Endothelial cell of umbilical vein (primary cell): ENCODE measurements around the gene HACE1. TPM values are rescaled to one million over a fixed set of nuclear protein-coding genes. Genes with fewer than 3 reads are reported as not detected.

Experiments used
- BruUV-seq: library from RNA; stranded (reverse); fragments of 400-500 nt; replicated peaks from 2 replicates; lab custom pipeline; 2021; lab: Mats Ljungman, UMichigan
- CTCF ChIA-PET: fragments of 300-600, 350-600 bp; sonication (Branson Sonifier 250); formaldehyde crosslinking; loops from one replicate; lab custom pipeline; 2021; ENCODE audit warnings: antibody characterized with exemption, inconsistent platforms; lab: Charles Lee
- POLR2A ChIA-PET: fragments of 300-600, 350-600 bp; sonication (Branson Sonifier 250); formaldehyde crosslinking; loops from one replicate; lab custom pipeline; 2021; ENCODE audit warnings: antibody characterized with exemption, inconsistent platforms; lab: Charles Lee
- DNase-seq: peaks from one replicate; pipeline ENCODE4 v3.0.0-alpha.2; 2011; ENCODE audit warnings: low read depth, low spot score
- FAIRE-seq: peaks from 2 replicates; lab custom pipeline; 2011; peaks lifted over from hg19 to GRCh38; lab: Jason Lieb, UNC
- H2AFZ ChIP-seq: 2 replicates; pipeline ENCODE4 v1.6.0; 2012; ENCODE audit warnings: low read depth, low read length, control low read depth, inconsistent platforms
- H3K27ac ChIP-seq: 2 replicates; pipeline ENCODE4 v1.5.1; 2011; ENCODE audit warnings: low read depth, mild to moderate bottlenecking, control low read depth, low read length, moderate library complexity; ENCODE audit not compliant: insufficient read depth
- H3K27me3 ChIP-seq, 2 experiments: 2 replicates each; pipeline versions ENCODE4 v1.6.0 to v1.6.1; 2011; ENCODE audit warnings: low read length in 2 of 2, mixed read lengths in 1 of 2; ENCODE audit not compliant: control insufficient read depth in 2 of 2, insufficient read depth in 2 of 2
- H3K36me3 ChIP-seq, 2 experiments: 2 replicates in 1 of 2; 3 replicates in 1 of 2; pipeline ENCODE4 v1.5.1; 2011; ENCODE audit warnings: low read length in 2 of 2, mild to moderate bottlenecking in 1 of 2, moderate library complexity in 1 of 2; ENCODE audit not compliant: control insufficient read depth in 2 of 2, insufficient read depth in 2 of 2; ENCODE audit errors: extremely low read depth in 1 of 2
- H3K4me1 ChIP-seq: 3 replicates; pipeline ENCODE4 v1.5.1; 2011; ENCODE audit warnings: mild to moderate bottlenecking, low read length; ENCODE audit not compliant: control insufficient read depth, insufficient read depth; ENCODE audit errors: extremely low read depth
- H3K4me2 ChIP-seq: 2 replicates; pipeline ENCODE4 v1.6.1; 2011; ENCODE audit warnings: low read length, control low read depth, mixed read lengths; ENCODE audit not compliant: insufficient read depth
- H3K4me3 ChIP-seq, 3 experiments: fragments of 200-600 bp in 1 of 3; sonication (generic), shearing (Covaris generic) in 1 of 3; replicated peaks in 1 of 3; 2 replicates each; pipeline ENCODE4 v1.5.1; 2011 to 2016; ENCODE audit warnings: control low read depth in 3 of 3, low read length in 3 of 3, mild to moderate bottlenecking in 2 of 3, inconsistent platforms in 1 of 3, low read depth in 1 of 3, moderate library complexity in 1 of 3; ENCODE audit not compliant: insufficient read depth in 1 of 3
- H3K79me2 ChIP-seq: 2 replicates; pipeline ENCODE4 v1.6.0; 2012; ENCODE audit warnings: low read length, inconsistent platforms; ENCODE audit not compliant: control insufficient read depth, insufficient read depth
- H3K9ac ChIP-seq: replicated peaks from 2 replicates; pipeline ENCODE3; 2011; ENCODE audit warnings: low read length, control low read depth; ENCODE audit not compliant: insufficient read depth; ENCODE audit errors: extremely low read depth
- H3K9me1 ChIP-seq: replicated peaks from 3 replicates; pipeline ENCODE4 v1.6.0; 2011; ENCODE audit warnings: mild to moderate bottlenecking, low read length; ENCODE audit not compliant: control insufficient read depth, insufficient read depth; ENCODE audit errors: extremely low read depth
- H3K9me3 ChIP-seq: replicated peaks from 2 replicates; pipeline ENCODE4 v1.5.1; 2012; ENCODE audit warnings: low read length, inconsistent platforms; ENCODE audit not compliant: control insufficient read depth, insufficient read depth
- H4K20me1 ChIP-seq: replicated peaks from 2 replicates; pipeline ENCODE3; 2011; ENCODE audit warnings: mild to moderate bottlenecking, low read length; ENCODE audit not compliant: control insufficient read depth, insufficient read depth; ENCODE audit errors: extremely low read depth
- CTCF ChIP-seq, 2 donors: IDR thresholded peaks; 1 replicate in 1 of 2; 2 replicates in 1 of 2; pipeline ENCODE4 v1.5.1; 2011; ENCODE audit warnings: low read length in 2 of 2, mild to moderate bottlenecking in 2 of 2, moderate library complexity in 2 of 2, control low read depth in 1 of 2, inconsistent platforms in 1 of 2, low read depth in 1 of 2; ENCODE audit not compliant: insufficient read depth in 1 of 2; ENCODE audit errors: extremely low read depth in 1 of 2
- EZH2 ChIP-seq: IDR thresholded peaks from 2 replicates; pipeline ENCODE4 v1.6.1; 2012; ENCODE audit warnings: borderline replicate concordance, low read depth, mild to moderate bottlenecking, moderate library complexity, low read length, inconsistent platforms; ENCODE audit not compliant: severe bottlenecking
- FOS ChIP-seq: IDR thresholded peaks from 2 replicates; pipeline ENCODE4 v1.6.1; 2011; ENCODE audit warnings: mild to moderate bottlenecking, low read length, moderate library complexity, borderline replicate concordance; ENCODE audit not compliant: insufficient read depth
- GATA2 ChIP-seq: IDR thresholded peaks from 2 replicates; pipeline ENCODE4 v1.7.0; 2011; ENCODE audit warnings: low read depth, mild to moderate bottlenecking, moderate library complexity, mixed read lengths, low read length; ENCODE audit not compliant: insufficient read length, insufficient read depth
- JUN ChIP-seq: IDR thresholded peaks from 2 replicates; pipeline ENCODE4 v1.6.1; 2011; ENCODE audit warnings: borderline replicate concordance, low read depth; ENCODE audit not compliant: insufficient read length, insufficient read depth
- MAX ChIP-seq: IDR thresholded peaks from 2 replicates; pipeline ENCODE4 v1.6.1; 2011; ENCODE audit not compliant: insufficient read depth, insufficient read length
- MYC ChIP-seq: IDR thresholded peaks from one replicate; pipeline ENCODE4 v1.6.1; 2011; ENCODE audit warnings: mild to moderate bottlenecking, low read depth, low read length
- POLR2A ChIP-seq: IDR thresholded peaks from 2 replicates; pipeline ENCODE4 v1.6.1; 2012; ENCODE audit warnings: low read depth, mild to moderate bottlenecking, control low read depth, low read length
- POLR2AphosphoS5 ChIP-seq: IDR thresholded peaks from 2 replicates; pipeline ENCODE4 v1.6.1; 2012; ENCODE audit warnings: low read depth, mild to moderate bottlenecking, control low read depth, low read length, moderate library complexity; ENCODE audit not compliant: insufficient read depth
- dilution Hi-C: fragments of 300-500 bp; cut with MboI; formaldehyde crosslinking; loops from one replicate; pipeline ENCODE4 v1.15.0; 2019; ENCODE audit warnings: low sequenced_read_pairs; ENCODE audit not compliant: extremely low pct_ligation_motif_present
- intact Hi-C: fragments of 100-400 bp; cut with micrococcal nuclease; formaldehyde crosslinking; loops from one replicate; pipeline ENCODE4 v1.10.0; 2022
- polyA plus RNA-seq, 4 experiments: library from polyadenylated mRNA; depleted of rRNA in 3 of 4; stranded (reverse) in 3 of 4; unstranded in 1 of 4; fragments of >200 nt; gene quantifications; 2 replicates each; pipeline versions ENCODE4 v1.2.1 to v1.2.3, GENCODE V29; 2011 to 2012; ENCODE audit warnings: missing spikeins in 1 of 4
- total RNA-seq: library from RNA; stranded (reverse); gene quantifications from 2 replicates; pipeline ENCODE4 v1.2.3, GENCODE V29; 2021

The HACE1 gene
- total and polyA plus RNA-seq, 2 donors (not counting 3 experiments of a cell fraction or from before 2014, with no cell fraction given): 4.9 to 14.8 TPM

GRCh38 chr6:104787305-104787704 lies 72.4 kb downstream of the HACE1 start:
- H3K27ac ChIP-seq: no peak overlapping the region
- no peaks in the 10 kb centered on the region for H3K79me2 ChIP-seq
- H3K9me1 ChIP-seq: no peaks in the 10 kb centered on the region
- no peak overlapping the region for H2AFZ ChIP-seq
- DNase-seq (no peak), FAIRE-seq (no peak)
- no peak overlapping the region for H3K4me2 ChIP-seq
- POLR2A ChIA-PET: no interaction called here
- no peaks in the 10 kb centered on the region for H4K20me1 ChIP-seq
- H3K4me1 ChIP-seq: peaks cover 10% of the 10 kb centered on the region
- H3K9ac ChIP-seq: no peak overlapping the region
- no TSS peak for BruUV-seq
- H3K27me3 ChIP-seq: no peaks in the 10 kb centered on the region
- H3K4me3 ChIP-seq: no peak overlapping the region
- intact Hi-C loops (loop anchor here (5.0 kb wide), 1 partner anchor 155 kb away; no protein-coding TSS in a partner anchor), dilution Hi-C loops (no loop called here)
- H3K36me3 ChIP-seq: no peaks in the 10 kb centered on the region
- H3K9me3 ChIP-seq: no peaks in the 10 kb centered on the region
- CTCF ChIA-PET: interaction anchor here (1.2 to 1.3 kb wide), 2 partner anchors 254 to 291 kb away, joined by 3 to 4 read pairs; no protein-coding TSS in a partner anchor
- TF ChIP-seq GATA2: no peak
- no peak for TF ChIP-seq JUN
- TF ChIP-seq POLR2AphosphoS5: no peak
- no peak for TF ChIP-seq CTCF (IDR thresholded peaks at IDR 0.05; ENCODE audit: extremely low read depth in 1 of 2, insufficient read depth in 1 of 2, low read depth in 1 of 2, low read length in 2 of 2)
- no peak for TF ChIP-seq POLR2A
- TF ChIP-seq MYC: no peak
- TF ChIP-seq MAX: no peak
- TF ChIP-seq EZH2: no peak
- no peak for TF ChIP-seq FOS
